ENCODE data around the gene NDUFB7. TPM values are rescaled to one million over a fixed set of nuclear protein-coding genes. Genes with fewer than 3 reads are reported as not detected.

The NDUFB7 gene
- total RNA-seq, 1 experiment from 2014 or later = 155 TPM

GRCh38 chr19:14530506-14530905 is 41.4 kb downstream of the NDUFB7 start:
- Histone ChIP-seq H3K27ac (ENCODE audit: insufficient read length, low read depth, low read length) (no peak overlapping the region), H3K18ac (ENCODE audit: insufficient read length, low read depth, low read length) (no peak overlapping the region), H4K8ac (replicated peaks; ENCODE audit: insufficient read length, low read depth, low read length) (no peak overlapping the region), H4K91ac (ENCODE audit: insufficient read length, low read depth, low read length) (no peak overlapping the region), H4K5ac (ENCODE audit: insufficient read length, low read depth, low read length) (no peak overlapping the region), H3K27me3 (ENCODE audit: insufficient read depth, low read length) (no peaks in the 10 kb centered on the region), H3K79me1 (ENCODE audit: insufficient read depth, low read depth, low read length, poor library complexity, severe bottlenecking) (peaks cover 5% of the 10 kb centered on the region), H3K4me1 (ENCODE audit: insufficient read depth, low read length) (no peaks in the 10 kb centered on the region), H3K4ac (ENCODE audit: low read depth, low read length) (no peak overlapping the region), H2AK5ac (ENCODE audit: insufficient read length, low read length) (no peak overlapping the region), H3K14ac (ENCODE audit: insufficient read depth, low read length) (no peak overlapping the region), H2BK20ac (ENCODE audit: low read depth, low read length, poor library complexity, severe bottlenecking) (no peak overlapping the region), H2BK12ac (ENCODE audit: insufficient read length, low read depth, low read length) (no peak overlapping the region), H2AFZ (ENCODE audit: low read length) (no peak overlapping the region), H3K79me2 (ENCODE audit: insufficient read depth, low read length) (peaks cover 6% of the 10 kb centered on the region; the same call in 1 of the 2 replicates), H2BK120ac (ENCODE audit: low read depth, low read length, poor library complexity, severe bottlenecking) (no peak overlapping the region), H2BK5ac (ENCODE audit: insufficient read length, low read length) (no peak overlapping the region), H3K4me2 (ENCODE audit: insufficient read depth, insufficient read length, low read length) (peak overlapping the region; percentile 99), H3T11ph (ENCODE audit: low read length) (no peak overlapping the region), H4K20me1 (ENCODE audit: control insufficient read depth, insufficient read depth, insufficient read length) (no peaks in the 10 kb centered on the region), H3K23me2 (ENCODE audit: insufficient read length, low read depth, low read length, poor library complexity, severe bottlenecking) (peaks cover 3% of the 10 kb centered on the region), H3K23ac (ENCODE audit: insufficient read length, low read depth, low read length) (no peak overlapping the region), H3K56ac (ENCODE audit: insufficient read length, low read depth, low read length) (no peak overlapping the region), H2BK15ac (ENCODE audit: low read depth, low read length) (no peak overlapping the region), H3K9me3 (ENCODE audit: control insufficient read depth, low read depth, low read length) (no peaks in the 10 kb centered on the region), H3K9ac (ENCODE audit: extremely low read depth, insufficient read length, low read length) (no peak overlapping the region)
- no peak for TF ChIP-seq CTCF (conservative IDR thresholded peaks at IDR 0.05)
- H3K27me3 Mint-ChIP-seq (ENCODE audit: low read depth) = no peaks in the 10 kb centered on the region
- H3K4me3 Mint-ChIP-seq = peak overlapping the region; percentile 94 to 97
- H3K27ac Mint-ChIP-seq = peak overlapping the region in 1 of 3 experiments; percentile 23; a peak in 1 of 7 replicates
- WGBS (ENCODE audit: extremely low coverage, insufficient read length, low lambda C conversion rate) = no CpG with 5 or more reads among the region's 3 CpGs
- H3K36me3 Mint-ChIP-seq (ENCODE audit: insufficient read depth in 1 of 3, low read depth in 3 of 3) = peaks cover 0 to 13% (median 8%) of the 10 kb centered on the region in 3 experiments; a peak in 4 of 7 replicates
- no peak for DNase-seq
- no peaks in the 10 kb centered on the region for H3K9me3 Mint-ChIP-seq
- H3K4me1 Mint-ChIP-seq = peaks cover 12 to 17% of the 10 kb centered on the region in 2 experiments
